ENCODE measurements around the gene DNAI4. TPM values are rescaled to one million over a fixed set of nuclear protein-coding genes. Genes with fewer than 3 reads are reported as not detected.

Gene DNAI4
- total and polyA plus RNA-seq, 2 of the 8 experiments (the other 6 are each of a cell fraction or from before 2014, with no cell fraction given) = 0.32 to 2.1 TPM

- DNase-seq (ENCODE audit: low read depth in 1 of 2, low spot score in 2 of 2) (no peak), FAIRE-seq (no peak)
- Histone ChIP-seq H3K4me3 (ENCODE audit: extremely low read depth in 1 of 4, insufficient read depth in 2 of 4, low read depth in 3 of 4, low read length in 4 of 4) (no peak overlapping the region), H3K23ac (ENCODE audit: insufficient read length) (no peak overlapping the region), H3K9ac (replicated peaks in 1 of 4; ENCODE audit: extremely low read depth in 1 of 4, low read depth in 3 of 4, low read length in 3 of 4) (no peak overlapping the region), H4K91ac (replicated peaks; ENCODE audit: insufficient read length, low read length) (no peak overlapping the region), H3K23me2 (ENCODE audit: low read depth, low read length) (peaks cover 11% of the 10 kb centered on the region; the same call in 1 of the 2 replicates), H2BK120ac (replicated peaks; ENCODE audit: low read depth, low read length) (no peak overlapping the region), H3K9me3 (ENCODE audit: insufficient read depth in 2 of 2, low read depth in 1 of 2, low read length in 1 of 2) (no peaks in the 10 kb centered on the region), H3K4me1 (replicated peaks in 1 of 4; ENCODE audit: control insufficient read depth in 3 of 4, insufficient read depth in 4 of 4, low read length in 3 of 4) (peaks cover 0 to 11% (median 1%) of the 10 kb centered on the region in 4 experiments; a peak in 5 of 7 replicates), H2BK15ac (ENCODE audit: low read length) (no peak overlapping the region), H2BK20ac (ENCODE audit: low read length) (no peak overlapping the region), H3K18ac (ENCODE audit: extremely low read depth, low read length) (no peak overlapping the region), H3K79me1 (ENCODE audit: low read depth, low read length) (peaks cover 2% of the 10 kb centered on the region; the same call in 1 of the 2 replicates), H3K14ac (ENCODE audit: insufficient read length) (no peak overlapping the region), H2BK5ac (ENCODE audit: low read depth, low read length) (no peak overlapping the region), H3K27me3 (replicated peaks in 1 of 4; ENCODE audit: control insufficient read depth in 3 of 4, extremely low read depth in 1 of 4, insufficient read depth in 3 of 4, low read length in 3 of 4) (no peaks in the 10 kb centered on the region), H2AK5ac (ENCODE audit: low read depth, low read length) (no peak overlapping the region), H3K36me3 (ENCODE audit: control insufficient read depth in 2 of 4, insufficient read depth in 4 of 4, low read length in 3 of 4) (no peaks in the 10 kb centered on the region), H2BK12ac (ENCODE audit: low read depth, low read length) (no peak overlapping the region), H3K27ac (ENCODE audit: low read depth, low read length) (no peak overlapping the region), H2AFZ (ENCODE audit: low read length) (no peak overlapping the region), H4K20me1 (replicated peaks in 1 of 2; ENCODE audit: control insufficient read depth in 1 of 2, insufficient read depth in 2 of 2, low read length in 2 of 2) (peaks cover 0 to 2% of the 10 kb centered on the region in 2 experiments), H3K4me2 (ENCODE audit: insufficient read depth in 1 of 2, low read depth in 2 of 2, low read length in 2 of 2) (no peak overlapping the region), H4K5ac (ENCODE audit: insufficient read length, low read depth, low read length) (no peak overlapping the region), H4K8ac (ENCODE audit: extremely low read depth, insufficient read depth, low read length) (no peak overlapping the region), H3K79me2 (ENCODE audit: control insufficient read depth in 1 of 2, insufficient read depth in 2 of 2, low read length in 2 of 2) (peaks cover 8 to 51% of the 10 kb centered on the region in 2 experiments; a peak in 3 of 4 replicates), H3K4ac (replicated peaks; ENCODE audit: insufficient read length, low read depth, low read length) (no peak overlapping the region), H3K56ac (replicated peaks; ENCODE audit: insufficient read length, low read depth, low read length) (no peak overlapping the region)
- ChIA-PET POLR2A (ENCODE audit: partially characterized antibody) (no interaction called here), CTCF (ENCODE audit: partially characterized antibody) (no interaction called here)
- TF ChIP-seq HDAC2 (IDR thresholded peaks at IDR 0.05; ENCODE audit: borderline replicate concordance in 1 of 2, low read depth in 2 of 2, low read length in 2 of 2) (no peak), CBX8 (IDR thresholded peaks at IDR 0.05; ENCODE audit: borderline replicate concordance, low read depth, low read length) (no peak), JUND (IDR thresholded peaks at IDR 0.05; ENCODE audit: low read length) (no peak)
Observed at GRCh38 chr1:66927528-66927927, 2.9 kb upstream of the DNAI4 start.

All from H1 (cell line).